Activated naive CD4-positive, alpha-beta T cell treated with Interleukin-2 at 50 U/mL for 16 hours (primary cell): ENCODE data around the gene CSN2.
"Not testable (repeated sequence)": the region's sequence is repeated elsewhere in the genome, so short reads cannot be mapped to it uniquely, and the experiment has no call there.

Experiments
- DNase-seq: peaks from one replicate; pipeline ENCODE4 v3.0.0-alpha.2; 2020

Gene CSN2

GRCh38 chr4:69965628-69966027, at the start of gene CSN2:
CSN2 (minus strand) TSS chr4:69965728; CDS start chr4:69960995, 4,733 bp downstream.
- no peak for DNase-seq

- no peak for DNase-seq
These were observed 43.2 kb upstream of the CSN2 start for GRCh38 chr4:70008771-70009170.

DNA sequence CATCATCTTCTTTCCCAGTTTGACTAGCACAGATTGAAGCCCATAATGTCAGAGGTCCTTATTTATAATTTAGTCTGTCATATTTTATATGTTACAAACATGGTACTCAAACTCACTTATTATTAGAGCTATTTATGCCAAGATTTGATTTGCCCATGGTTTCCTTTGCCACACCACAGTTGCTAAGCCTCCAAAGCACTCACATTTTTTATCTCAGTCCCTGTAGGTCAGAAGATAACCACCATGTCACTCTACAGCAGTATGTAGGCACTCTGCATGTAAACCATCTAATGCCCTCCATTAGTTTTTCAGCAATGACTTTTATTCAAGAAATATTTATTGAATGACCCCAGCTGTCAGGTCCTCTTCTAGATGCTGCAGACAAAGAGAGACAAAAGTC, 37.0 kb upstream of the CSN2 start:
- DNase-seq: no peak

DNA sequence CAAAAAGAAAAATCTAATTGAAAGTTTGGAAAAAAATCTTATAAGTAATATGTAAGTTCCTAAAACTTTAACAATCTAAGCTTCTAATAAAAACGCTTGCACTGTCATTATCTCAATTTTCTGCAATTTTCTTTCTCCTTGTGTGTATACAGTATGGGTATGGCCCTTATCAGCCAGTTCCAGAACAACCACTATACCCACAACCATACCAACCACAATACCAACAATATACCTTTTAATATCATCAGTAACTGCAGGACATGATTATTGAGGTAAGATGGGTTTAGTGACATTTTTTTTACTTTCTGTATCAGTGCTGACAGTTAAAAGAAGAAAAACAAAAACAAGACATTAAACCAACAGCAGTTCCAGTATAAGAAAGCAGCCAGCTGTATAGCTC, 35.2 kb upstream of the CSN2 start:
- DNase-seq: no peak

GRCh38 chr4:69999420-69999819, 33.9 kb upstream of the CSN2 start:
- DNase-seq: no peak

GRCh38 chr4:69995526-69996016, 30.0 kb upstream of the CSN2 start, which contains the start of gene STATH:
STATH (plus strand) TSS chr4:69995966; CDS start chr4:69998438, 2,472 bp downstream.
- no peak for DNase-seq

DNA sequence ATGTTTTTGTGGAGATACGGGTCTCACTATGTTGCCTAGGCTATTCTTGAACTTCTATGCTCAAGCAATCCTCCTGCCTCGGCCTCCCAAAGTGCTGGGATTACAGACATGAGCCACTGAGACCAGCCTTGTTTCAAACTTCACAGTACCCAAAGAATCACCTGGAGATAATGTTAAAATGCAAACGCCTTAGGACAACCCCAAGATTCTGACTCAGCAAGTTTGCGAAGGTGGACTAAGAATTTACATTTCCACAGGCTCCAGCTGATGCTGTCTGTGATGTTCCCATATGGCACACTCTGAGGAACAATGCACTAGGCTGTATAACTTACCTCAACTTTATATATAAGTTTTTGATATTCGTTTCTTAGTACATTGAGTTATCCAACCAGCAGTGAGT, 29.3 kb upstream of the CSN2 start:
- no peak for DNase-seq

DNA sequence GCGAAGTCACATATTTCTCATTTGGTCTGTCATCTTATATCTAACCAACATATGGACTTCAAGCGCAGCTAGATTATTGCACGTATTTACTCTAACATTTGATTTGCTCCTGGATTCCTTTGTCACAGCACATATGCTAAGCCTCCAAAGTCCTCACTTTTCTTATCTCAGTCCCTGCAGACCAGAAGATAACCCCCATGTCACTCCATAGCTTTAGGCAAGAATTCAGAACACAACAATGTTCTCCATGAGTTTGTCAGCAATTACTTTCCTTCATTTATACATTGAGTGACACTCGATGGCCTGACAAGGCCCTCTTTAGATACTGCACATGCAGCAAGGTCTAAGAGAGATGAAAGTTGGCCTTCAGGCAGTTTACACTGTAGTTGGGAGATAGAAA, 25.5 kb upstream of the CSN2 start:
- no peak for DNase-seq

GRCh38 chr4:69986663-69987062, 21.1 kb upstream of the CSN2 start:
- DNase-seq: no peak

DNA sequence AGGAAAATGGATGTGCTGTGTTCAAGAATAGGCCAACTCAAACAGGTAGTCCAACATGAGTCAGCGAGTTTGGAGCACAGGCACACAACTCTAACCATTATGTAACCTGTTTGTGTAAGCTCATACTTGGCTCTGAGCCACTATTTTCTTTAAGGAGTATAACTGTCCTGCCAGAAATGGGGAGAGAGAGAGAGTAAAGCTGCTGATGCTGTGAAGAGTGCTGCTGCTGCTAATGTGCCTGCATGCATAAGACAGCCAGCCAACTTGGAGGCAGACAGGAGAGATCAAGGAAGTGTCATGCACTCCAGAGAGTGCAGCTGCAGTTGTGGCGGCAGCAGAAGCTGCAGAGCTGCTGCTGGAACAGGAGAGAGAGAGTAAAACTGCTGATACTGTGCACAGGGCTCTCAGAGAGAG, 18.5 kb upstream of the CSN2 start:
- no peak for DNase-seq

- DNase-seq: no peak
These were observed 12.1 kb upstream of the CSN2 start for GRCh38 chr4:69977582-69977981.

- DNase-seq: no peak
These were observed 9.1 kb upstream of the CSN2 start for GRCh38 chr4:69974631-69975030.

GRCh38 chr4:69970071-69970470, 4.5 kb upstream of the CSN2 start:
- DNase-seq: no peak

GRCh38 chr4:69957209-69957608, 8.3 kb downstream of the CSN2 start:
- DNase-seq: no peak

GRCh38 chr4:69951602-69952001, 13.9 kb downstream of the CSN2 start:
- no peak for DNase-seq

GRCh38 chr4:69936566-69936965, 29.0 kb downstream of the CSN2 start:
- no peak for DNase-seq

DNA sequence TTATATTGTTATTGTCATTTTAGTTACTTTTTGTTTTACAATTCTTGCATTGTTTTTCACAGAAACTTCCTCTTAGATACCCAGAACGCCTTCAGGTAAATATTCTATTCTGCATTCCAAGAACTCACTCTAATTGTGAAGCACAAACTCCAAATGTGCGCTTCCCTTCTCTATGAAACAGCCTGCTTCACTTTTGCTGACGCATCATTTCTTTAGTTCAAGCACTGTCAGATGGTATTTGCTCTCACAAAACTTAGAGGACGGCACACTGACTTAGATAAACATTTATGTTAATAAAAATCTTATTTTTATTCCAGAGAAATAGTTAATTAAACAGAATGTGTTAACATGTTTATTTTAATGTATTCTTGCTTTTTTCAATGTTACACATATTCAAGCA, 31.4 kb downstream of the CSN2 start:
- DNase-seq: no peak

DNA sequence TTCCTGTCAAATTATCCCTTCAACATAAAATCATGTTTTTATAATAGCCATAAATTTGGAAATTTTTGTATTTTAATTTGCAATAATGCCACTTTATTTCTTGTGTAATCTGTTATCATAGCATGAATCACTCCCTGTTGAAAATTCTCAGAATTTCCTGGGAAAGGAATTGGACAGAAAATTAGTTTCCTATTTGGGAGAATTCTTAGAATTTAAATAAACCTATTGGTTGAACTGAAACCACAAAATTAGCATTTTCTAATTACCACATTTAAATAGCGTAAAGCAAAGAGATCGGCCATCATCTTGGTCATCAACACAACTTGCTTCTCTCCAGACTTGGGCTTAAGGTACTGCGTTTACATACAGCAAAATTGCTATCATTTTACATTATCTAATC, 34.8 kb downstream of the CSN2 start, which contains the start of gene CSN1S1:
CSN1S1 (plus strand) TSS at position 301 of the 400 bp plus-strand sequence. CDS start 1,488 bp downstream, outside the sequence.
- no peak for DNase-seq

- not testable (repeated sequence) for DNase-seq
These were observed 41.6 kb downstream of the CSN2 start for GRCh38 chr4:69923782-69924410.

DNA sequence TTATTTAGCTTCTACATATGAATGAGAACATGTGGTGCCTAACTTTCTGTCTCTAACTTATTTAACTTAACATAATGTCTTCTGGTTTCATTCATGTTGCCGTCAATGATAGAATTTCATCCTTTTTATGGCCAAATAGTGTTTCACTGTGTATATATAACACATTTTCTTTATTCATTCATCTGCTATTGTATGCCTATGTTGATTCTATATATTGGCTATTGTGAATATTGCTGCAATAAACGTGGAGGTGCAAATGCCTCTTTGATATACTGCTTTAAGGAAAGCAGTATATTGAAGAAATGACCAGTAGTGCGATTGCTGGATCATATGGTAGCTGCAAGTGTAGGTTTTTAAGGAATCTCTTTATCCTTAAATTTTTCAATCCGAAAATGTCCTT, 44.7 kb downstream of the CSN2 start:
- no peak for DNase-seq

DNA sequence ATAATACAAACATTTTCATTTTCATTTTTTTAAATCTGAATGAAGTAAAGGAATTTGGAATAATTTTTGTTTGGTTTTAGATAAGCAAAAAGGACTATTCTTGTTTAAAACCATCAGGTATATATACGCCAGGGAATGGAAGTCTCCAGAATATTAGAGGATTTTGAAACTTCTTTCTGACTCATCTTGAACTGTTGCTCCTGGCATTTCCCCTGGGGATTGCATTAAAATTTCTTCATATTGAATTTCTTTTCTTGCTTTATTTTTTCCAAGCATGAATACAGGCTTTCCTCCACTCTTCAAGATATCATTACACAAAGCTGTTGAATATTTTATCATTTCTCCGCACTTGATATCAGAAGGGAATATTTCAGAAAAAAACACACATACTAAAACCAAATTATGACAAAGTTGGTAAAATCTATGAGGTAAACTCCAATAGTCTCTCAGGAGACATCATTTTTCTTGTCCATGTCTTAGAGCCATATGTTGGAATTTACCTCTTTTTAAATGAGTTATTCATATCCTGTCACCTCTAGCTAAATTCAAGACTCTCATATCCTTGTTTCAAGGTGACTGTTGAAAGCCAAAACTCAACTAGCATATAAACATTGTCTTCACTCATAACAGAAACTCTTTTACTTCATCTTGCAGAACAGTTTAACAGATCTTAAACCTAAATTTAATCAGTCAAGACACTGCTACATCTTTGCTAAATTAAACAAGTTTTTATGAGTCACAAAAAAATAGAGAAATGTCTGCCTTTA, 55.3 kb downstream of the CSN2 start:
- no peak for DNase-seq

DNA sequence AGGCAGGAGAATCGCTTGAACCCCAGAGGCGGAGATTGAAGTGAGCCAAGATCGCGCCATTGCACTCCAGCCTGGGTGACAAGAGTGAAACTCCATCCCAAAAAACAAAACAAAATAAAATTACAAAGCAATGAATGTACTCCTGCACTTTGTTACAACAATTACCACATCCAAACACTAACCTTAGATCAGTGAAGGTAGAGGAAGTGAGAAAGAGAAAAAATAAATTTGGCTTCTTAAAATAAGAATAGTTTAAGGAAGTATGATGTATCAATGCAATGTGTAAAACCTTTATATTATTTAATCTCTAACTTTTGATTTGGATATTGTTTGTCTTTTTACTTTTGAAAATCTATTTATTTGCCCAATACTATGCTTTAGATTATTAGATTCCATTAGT, 56.3 kb downstream of the CSN2 start:
- no peak for DNase-seq

- no peak for DNase-seq
These were observed 58.4 kb downstream of the CSN2 start for GRCh38 chr4:69907151-69907550.
